Measurements from ENCODE around the gene RBMX. TPM values are rescaled to one million over a fixed set of nuclear protein-coding genes. Genes with fewer than 3 reads are reported as not detected.

Gene RBMX
- total and polyA plus RNA-seq, 2 donors (not counting 3 experiments of a cell fraction or from before 2014, with no cell fraction given): 117 to 235 TPM

- H3K9ac ChIP-seq (replicated peaks; ENCODE audit: extremely low read depth, insufficient read depth, low read length): no peak overlapping the region
- intact Hi-C loops (cut with micrococcal nuclease): no loop called here
- no peaks in the 10 kb centered on the region for H3K79me2 ChIP-seq (ENCODE audit: control insufficient read depth, insufficient read depth, low read length)
- H3K27me3 ChIP-seq (ENCODE audit: control insufficient read depth in 2 of 2, insufficient read depth in 2 of 2, low read length in 2 of 2): no peaks in the 10 kb centered on the region
- H3K9me3 ChIP-seq (replicated peaks; ENCODE audit: control insufficient read depth, insufficient read depth, low read length): no peaks in the 10 kb centered on the region
- H3K4me2 ChIP-seq (ENCODE audit: insufficient read depth, low read length): no peak overlapping the region
- dilution Hi-C loops (cut with MboI; ENCODE audit: extremely low pct_ligation_motif_present, low sequenced_read_pairs): no loop called here
- TF ChIP-seq EZH2 (IDR thresholded peaks at IDR 0.05; ENCODE audit: borderline replicate concordance, low read depth, low read length, severe bottlenecking) (no peak), POLR2AphosphoS5 (IDR thresholded peaks at IDR 0.05; ENCODE audit: insufficient read depth, low read depth, low read length) (no peak), FOS (IDR thresholded peaks at IDR 0.05; ENCODE audit: borderline replicate concordance, insufficient read depth, low read length) (no peak), MAX (IDR thresholded peaks at IDR 0.05; ENCODE audit: insufficient read depth, insufficient read length) (no peak), MYC (IDR thresholded peaks at IDR 0.05; ENCODE audit: low read depth, low read length) (no peak), CTCF (IDR thresholded peaks at IDR 0.05; ENCODE audit: extremely low read depth in 1 of 2, insufficient read depth in 1 of 2, low read depth in 1 of 2, low read length in 2 of 2) (no peak), POLR2A (IDR thresholded peaks at IDR 0.05; ENCODE audit: low read depth, low read length) (no peak), JUN (IDR thresholded peaks at IDR 0.05; ENCODE audit: borderline replicate concordance, insufficient read depth, insufficient read length, low read depth) (no peak), GATA2 (IDR thresholded peaks at IDR 0.05; ENCODE audit: insufficient read depth, insufficient read length, low read depth, low read length) (no peak)
- H3K36me3 ChIP-seq (ENCODE audit: control insufficient read depth in 2 of 2, extremely low read depth in 1 of 2, insufficient read depth in 2 of 2, low read length in 2 of 2): no peaks in the 10 kb centered on the region
- no TSS peak for BruUV-seq (replicated peaks)
- H3K4me1 ChIP-seq (ENCODE audit: control insufficient read depth, extremely low read depth, insufficient read depth, low read length): peaks cover 6% of the 10 kb centered on the region
- H2AFZ ChIP-seq (ENCODE audit: low read depth, low read length): no peak overlapping the region
- no peaks in the 10 kb centered on the region for H4K20me1 ChIP-seq (replicated peaks; ENCODE audit: control insufficient read depth, extremely low read depth, insufficient read depth, low read length)
- no peak overlapping the region for H3K4me3 ChIP-seq (replicated peaks in 1 of 3; ENCODE audit: insufficient read depth in 1 of 3, low read depth in 1 of 3, low read length in 3 of 3)
- no peak overlapping the region for H3K27ac ChIP-seq (ENCODE audit: insufficient read depth, low read depth, low read length)
- no peaks in the 10 kb centered on the region for H3K9me1 ChIP-seq (replicated peaks; ENCODE audit: control insufficient read depth, extremely low read depth, insufficient read depth, low read length)
- ChIA-PET POLR2A (no interaction called here), CTCF (interaction anchor here (0.7 kb wide), 1 partner anchor 60 kb away, joined by 4 read pairs; no protein-coding TSS in a partner anchor)
- FAIRE-seq: no peak
- no peak for DNase-seq (ENCODE audit: low read depth, low spot score)
Measured at GRCh38 chrX:136847874-136848273, 32.7 kb downstream of the RBMX start.

All from endothelial cell of umbilical vein (primary cell).